CD4-positive, alpha-beta T cell treated with Interferon alpha-2 for 1 hour (primary cell): ENCODE results near the gene FADS3.

Source experiments
- DNase-seq, 2 donors: peaks; one replicate each; pipeline ENCODE4 v3.0.0-alpha.2; 2020 to 2022

Gene FADS3, protein sequence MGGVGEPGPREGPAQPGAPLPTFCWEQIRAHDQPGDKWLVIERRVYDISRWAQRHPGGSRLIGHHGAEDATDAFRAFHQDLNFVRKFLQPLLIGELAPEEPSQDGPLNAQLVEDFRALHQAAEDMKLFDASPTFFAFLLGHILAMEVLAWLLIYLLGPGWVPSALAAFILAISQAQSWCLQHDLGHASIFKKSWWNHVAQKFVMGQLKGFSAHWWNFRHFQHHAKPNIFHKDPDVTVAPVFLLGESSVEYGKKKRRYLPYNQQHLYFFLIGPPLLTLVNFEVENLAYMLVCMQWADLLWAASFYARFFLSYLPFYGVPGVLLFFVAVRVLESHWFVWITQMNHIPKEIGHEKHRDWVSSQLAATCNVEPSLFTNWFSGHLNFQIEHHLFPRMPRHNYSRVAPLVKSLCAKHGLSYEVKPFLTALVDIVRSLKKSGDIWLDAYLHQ

DNA sequence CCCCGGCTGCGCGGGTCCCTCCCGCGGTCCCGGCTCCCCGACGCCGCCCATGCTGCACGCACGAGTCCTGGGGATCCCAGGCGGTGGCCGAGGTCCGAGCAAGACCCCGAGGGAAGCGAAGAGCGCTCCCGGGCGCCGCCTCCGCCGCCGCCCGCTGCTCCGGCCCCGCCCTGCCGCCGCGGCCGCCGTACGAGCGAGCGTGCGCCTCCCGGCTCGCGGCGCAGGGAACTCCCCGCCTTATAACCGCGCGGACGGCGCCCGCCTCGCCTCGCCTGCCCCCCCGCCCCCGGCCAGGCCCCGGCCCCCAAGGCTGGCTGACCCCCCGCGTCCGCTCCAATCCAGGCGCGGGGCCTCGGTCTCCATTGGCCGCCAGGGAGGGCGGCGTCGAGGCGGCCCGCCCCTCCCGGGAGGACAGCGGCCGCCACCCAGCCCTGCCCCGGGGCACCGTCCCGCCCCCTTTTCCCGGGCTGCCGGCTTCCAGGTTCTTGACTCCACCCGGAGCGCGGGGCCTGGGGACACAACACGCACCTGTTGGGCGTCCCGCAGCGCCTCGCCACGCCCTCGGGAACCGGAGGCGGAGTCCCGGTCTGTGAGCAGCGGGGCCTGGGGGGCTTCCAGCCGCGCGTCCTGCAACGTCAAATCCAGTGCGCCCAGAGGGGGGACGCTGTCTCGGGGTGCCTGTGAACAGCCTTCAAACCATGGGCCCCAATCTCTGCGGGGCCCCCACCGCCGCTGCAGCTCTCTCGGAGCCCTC lies at the start of gene FADS3:
Gene FADS3 (minus strand): TSS at position 215 of the 754 bp plus-strand sequence. CDS start 164 bp downstream, at position 51.
- peak; percentile 78 to 82 for DNase-seq

DNA sequence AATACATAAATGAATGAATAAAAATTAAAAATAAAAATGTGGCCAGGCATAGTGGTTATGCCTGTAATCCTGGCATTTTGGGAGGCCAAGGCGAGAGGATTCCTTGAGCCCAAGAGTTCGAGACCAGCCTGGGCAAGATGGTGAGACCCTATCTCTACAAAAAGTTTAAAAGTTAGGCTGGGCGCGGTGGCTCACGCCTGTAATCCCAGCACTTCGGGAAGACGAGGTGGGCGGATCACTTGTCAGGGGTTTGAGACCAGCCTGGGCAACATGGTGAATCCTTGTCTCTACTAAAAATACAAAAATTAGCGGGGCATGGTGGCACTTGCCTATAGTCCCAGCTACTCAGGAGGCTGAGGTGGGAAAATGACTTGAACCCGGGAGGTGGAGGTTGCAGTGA lies 49.1 kb upstream of the FADS3 start:
- no peak for DNase-seq

DNA sequence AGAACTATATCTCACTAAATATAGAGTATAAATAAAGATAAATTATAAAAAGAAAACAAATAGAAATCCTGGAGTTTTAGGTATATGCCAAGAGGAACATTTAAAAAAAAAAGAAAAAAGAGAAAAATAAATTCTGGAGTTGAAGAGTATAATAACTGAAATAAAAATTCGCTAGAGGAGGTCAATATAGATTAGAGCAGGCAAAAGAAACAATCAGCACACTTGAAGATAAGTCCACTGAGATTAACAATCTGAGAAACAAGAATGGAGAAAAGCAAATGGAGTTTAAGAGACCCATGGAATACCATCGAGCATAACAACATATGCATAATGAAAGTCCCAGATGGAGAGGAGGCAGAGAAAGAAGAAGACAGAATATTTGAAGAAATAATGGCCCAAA lies 44.5 kb upstream of the FADS3 start:
- no peak for DNase-seq

DNA sequence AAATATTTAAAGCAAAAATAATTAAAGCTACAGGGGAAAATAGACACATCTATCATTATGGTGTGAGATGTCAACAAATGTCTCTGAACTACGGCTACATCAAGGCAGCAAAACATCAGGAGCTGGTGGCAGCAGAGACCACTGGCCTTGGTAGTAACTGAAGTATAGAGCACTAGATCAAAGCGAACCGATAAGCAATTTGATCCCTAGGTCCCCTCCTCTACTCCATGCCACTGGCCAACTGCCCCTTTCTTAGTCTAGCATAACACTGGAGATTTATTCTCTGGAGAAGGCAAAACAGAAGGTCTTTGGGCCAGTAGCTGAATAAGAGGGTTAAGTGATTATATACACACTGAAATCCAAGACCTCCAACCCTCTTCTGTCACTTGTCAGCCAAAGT lies 39.6 kb upstream of the FADS3 start:
- no peak for DNase-seq

DNA sequence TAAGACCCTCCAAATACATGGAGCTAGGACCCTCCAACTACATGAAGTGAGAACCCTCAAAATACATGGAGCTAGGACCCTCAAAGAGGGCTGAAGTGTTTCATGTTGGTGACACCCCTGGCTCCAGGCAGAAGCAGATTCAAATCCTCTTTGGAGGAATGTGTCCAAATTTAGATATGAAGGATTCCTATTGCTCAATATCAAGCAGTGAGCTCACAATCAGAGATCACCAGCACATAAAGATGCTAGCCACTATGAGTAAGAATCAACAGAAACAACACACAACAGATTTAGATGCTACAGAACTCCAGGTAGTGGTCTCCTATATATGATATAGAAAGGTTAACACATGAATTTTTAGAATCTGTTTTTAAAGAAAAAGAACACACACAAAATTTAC lies 37.3 kb upstream of the FADS3 start:
- DNase-seq = no peak

DNA sequence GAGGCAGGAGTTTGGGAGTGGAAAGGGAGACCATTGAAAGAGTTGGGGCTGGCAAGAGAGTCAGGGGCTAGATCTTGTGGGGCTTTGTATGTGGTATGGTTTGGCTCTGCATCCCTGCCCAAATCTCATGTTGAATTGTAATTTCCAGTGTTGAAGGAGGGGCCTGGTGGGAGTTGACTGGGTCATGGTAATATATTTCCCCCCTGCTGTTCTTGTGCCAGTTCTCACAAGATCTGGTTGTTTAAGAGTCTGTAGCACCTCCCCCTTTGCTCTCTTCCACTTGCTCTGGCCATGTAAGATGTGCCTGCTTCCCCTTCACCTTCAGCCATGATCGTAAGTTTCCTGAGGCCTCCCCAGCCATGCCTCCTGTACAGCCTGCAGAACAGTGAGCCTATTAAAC lies 36.2 kb upstream of the FADS3 start:
- DNase-seq = no peak

DNA sequence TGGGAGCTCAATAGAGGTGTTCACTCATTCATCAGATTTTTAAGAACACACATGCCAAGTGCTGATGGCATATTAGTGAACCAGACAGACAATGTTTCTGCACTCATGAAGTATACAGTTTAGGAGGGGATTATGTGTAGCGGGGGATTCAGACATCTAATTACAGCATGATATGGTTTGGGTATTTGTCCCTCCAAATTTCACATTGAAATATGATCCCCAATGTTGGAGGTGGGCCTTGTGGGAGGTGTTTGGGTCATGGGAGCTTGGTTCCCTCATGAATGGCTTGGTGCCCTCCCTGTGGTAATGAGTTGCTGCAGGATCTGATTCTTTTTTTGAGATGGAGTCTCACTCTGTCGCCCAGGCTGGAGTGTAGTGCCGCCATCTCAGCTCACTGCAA lies 34.9 kb upstream of the FADS3 start:
- DNase-seq = no peak

DNA sequence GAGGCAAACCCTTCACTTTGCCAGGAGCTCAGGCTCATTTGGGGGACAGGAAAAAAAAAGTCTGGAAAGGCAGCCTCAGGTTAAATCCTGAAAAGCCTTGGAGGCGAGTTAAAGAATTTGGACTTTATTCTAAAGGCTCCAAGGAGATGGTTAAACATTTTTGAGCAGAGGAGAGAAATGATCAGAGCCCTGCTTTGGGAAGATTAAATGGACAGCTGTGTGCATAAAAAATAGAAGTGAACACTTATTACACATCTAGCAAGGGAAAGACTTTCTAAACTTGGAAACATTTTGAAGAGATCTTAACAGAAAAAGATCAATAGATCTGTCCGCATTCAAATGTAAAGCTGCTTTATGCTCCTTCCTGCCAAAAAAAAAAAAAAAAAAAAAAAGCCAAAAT lies 34.4 kb upstream of the FADS3 start:
- no peak for DNase-seq

DNA sequence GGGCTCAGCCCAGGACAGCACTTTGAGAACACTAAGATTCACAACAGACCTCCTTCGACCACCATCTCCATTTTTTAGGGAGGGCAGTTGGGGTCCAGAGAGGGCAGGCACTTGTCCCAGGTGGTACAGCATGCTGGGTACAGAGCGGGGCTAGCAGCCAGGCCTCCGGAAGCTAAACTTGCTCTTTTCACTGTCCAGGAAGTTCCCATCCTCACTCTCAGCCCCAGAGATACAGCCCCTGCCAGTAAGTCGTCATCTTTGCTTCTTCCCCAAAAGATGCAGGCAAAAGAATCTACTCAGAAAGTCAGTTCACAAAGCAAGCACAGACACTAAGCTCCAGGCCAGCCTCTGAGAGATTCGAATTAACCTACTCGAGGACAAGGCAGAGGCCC lies 32.7 kb upstream of the FADS3 start:
- DNase-seq = no peak

DNA sequence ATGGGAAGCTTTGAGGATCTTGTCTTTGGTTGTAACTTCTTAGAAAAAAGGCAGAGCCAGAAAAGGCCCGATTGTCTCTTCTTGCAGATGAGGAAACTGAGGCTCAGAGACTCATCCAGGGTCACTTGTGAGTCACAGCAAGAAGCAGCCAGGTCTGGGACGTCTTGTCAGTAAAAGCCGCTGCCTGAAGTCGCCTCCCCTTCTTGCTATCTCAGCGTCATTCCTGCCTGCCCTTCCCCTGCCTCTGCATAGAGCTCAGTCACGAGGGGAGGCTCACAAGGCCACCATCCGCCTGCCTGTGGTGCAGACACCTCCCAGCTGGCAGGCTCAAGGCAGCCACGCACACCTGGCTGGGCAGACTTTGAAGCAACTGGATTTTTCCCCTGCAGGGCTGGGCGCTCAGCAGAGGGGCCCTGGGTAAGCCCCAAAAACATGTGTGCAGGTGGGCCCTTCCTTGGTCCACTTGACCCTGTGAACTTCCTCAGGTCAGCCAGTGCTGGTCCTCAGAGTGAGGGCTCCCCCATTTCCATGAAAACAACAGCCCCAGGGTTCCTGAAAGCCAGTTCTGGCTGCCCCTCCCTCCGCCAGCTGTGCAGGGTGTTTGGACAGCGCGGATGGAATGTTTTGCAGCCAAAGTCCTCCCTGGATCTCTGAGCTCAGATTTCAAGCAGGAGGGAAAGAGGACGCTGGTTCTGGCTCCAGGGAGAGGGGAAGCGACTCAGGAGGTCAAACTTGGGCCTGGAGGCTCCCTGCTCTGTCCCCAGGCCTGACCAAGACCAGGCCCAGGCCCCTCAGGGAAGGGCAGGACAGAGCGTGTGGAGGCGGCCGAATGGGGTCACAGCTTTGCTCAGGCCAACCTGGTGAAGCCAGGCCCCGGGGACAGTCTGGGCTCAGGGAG lies 32.1 kb upstream of the FADS3 start:
- no peak for DNase-seq

DNA sequence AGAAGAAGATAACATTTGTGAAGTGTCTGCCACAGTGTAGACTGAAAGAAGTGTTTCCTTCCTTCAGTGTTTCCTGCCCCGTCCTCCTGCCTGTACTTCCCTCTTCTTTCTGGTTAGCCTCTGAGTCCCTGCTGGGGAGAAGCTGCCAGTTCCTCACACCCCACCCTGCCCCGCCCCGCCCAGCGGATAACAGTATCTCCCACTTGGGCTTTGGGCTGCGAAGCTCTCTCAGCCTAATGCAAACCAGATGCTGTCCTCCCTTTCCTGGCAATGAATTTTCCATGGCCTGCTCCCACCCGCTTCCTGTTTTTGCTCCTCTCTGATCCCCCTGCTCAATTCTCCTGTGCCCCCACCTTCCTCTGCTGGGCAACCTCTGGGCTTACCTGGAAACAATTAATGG lies 31.2 kb upstream of the FADS3 start:
- DNase-seq = peak in 1 of 2 donors; percentile 24

DNA sequence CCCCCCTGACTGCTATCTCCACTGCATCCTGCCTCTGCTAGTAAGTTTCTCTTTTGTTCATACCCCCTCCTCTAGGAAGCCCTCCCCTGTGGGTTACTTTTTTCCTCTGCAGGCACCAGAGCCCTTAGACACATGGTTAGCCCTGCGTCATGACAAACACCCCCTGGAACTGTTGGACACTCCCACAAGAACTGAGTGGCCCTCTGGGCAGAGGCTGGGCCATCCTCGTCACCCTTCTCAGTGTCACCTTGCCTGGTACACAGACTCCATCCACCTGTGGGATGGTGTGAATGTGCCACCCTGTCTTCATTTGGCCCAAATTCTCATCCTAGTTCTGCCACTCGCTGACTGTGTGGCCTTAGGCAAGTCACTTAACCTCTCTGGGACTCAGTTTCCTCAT lies 30.1 kb upstream of the FADS3 start:
- DNase-seq = no peak

DNA sequence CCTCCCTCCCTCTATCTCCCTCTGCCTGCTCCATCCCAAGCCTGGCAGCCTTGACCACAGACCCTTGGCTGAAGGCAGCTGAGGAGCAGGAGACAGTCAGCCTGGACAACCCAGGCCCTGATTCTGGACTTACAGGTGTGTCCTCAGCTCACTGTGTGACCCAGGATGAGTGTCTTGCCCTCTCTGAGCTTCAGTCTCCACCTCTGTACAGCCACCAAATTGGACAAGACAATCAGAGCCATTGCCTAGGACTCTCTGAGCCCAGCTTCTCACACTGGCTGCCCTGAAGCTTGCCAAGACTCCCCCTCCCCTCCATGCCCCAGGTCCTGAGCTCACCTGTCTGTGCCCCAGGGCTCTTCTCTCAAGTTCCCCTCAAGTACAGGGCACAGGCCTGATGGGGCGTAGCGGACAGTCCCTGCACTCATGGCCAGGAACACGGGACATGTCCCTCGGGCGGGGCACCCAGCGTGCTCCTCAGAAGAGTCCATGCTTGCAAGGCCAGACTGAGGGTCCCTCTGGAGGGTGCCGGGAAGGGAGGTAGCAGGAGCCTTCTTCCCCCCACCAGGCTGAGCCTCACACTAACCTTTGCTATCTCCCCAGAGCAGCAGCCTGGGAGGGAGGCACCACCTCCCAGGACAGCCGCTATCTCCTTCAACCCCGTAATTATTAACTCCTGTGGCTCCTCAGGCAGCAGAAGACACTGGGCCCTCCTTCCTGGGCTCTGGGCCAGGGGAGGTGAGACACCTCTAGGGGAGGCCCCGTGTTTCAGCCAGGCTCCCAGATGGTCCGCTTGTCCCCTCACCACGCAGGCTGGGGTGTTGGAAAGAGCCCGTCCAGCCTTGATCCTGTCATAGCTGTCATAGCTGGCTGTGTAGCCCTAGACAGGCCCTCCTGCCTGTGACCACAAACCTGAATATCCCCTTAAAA lies 28.6 kb upstream of the FADS3 start:
- DNase-seq = no peak

DNA sequence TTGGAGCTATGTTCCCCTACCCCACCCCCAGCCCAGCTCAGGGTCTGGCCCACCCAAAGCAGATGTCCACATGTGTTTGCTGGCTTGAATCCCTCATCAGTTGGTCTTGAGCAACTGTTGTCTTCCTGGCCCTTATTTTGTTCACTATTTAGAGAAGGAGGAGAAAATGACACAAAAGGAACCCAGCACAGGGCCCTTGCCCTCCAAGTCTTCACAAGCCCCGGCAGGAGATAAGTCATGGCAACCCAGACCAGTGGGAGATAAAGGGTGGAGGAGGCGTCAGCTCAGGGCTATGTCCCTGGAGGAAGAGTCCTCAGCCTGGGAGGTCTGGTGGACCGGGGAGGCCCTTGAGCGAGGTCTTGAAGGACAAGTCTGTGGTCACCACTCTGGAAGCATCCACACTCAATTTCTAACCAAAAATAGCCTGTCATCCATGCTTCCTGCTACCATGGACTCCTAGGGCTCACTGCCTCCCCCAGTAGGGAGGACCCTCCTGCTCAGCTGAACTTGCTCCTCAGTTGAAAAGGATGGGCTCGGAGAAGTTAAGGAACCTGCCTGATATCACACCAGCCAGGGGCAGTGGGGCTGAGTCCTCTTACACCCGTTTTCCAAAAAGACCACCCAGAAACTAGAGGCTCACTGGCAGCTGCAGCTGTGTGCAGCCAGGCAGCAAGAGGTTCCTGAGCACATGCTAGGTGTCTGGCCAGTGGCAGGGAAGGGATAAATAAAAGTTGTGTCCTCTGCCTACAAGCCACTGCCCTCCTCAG lies 27.8 kb upstream of the FADS3 start:
- no peak for DNase-seq

DNA sequence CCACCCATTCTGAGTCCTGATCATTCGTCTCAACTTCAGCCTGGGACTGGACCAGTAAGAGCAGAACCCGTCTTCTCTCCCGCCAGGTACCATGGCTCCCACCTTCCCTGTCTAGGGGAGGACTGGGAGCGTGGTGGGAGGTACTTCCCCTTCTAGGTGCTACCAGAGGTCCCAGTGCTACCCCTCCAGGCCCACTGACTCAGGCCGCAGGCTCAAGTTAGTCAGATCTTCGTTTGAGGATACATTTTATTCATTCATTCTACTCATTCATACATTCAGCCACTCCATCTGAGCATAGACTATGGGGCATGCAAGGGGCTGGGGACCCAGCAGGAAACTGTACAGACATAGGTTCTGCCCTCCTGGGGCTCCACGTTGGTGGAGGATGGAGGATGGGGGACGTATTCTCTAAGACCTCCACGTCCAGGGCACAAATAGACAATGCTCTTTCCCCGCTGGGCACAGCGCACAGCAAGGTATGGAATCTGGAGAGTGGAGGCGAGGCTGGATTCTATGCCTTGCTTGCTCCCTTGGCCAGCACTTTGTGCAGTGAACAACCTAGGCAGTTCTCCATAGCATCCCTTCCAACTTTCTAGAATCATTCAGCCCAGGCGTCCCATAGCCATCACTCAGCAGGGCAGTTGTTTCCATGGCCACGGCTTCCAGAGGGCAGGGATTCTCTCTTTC lies 27.0 kb upstream of the FADS3 start:
- no peak for DNase-seq

DNA sequence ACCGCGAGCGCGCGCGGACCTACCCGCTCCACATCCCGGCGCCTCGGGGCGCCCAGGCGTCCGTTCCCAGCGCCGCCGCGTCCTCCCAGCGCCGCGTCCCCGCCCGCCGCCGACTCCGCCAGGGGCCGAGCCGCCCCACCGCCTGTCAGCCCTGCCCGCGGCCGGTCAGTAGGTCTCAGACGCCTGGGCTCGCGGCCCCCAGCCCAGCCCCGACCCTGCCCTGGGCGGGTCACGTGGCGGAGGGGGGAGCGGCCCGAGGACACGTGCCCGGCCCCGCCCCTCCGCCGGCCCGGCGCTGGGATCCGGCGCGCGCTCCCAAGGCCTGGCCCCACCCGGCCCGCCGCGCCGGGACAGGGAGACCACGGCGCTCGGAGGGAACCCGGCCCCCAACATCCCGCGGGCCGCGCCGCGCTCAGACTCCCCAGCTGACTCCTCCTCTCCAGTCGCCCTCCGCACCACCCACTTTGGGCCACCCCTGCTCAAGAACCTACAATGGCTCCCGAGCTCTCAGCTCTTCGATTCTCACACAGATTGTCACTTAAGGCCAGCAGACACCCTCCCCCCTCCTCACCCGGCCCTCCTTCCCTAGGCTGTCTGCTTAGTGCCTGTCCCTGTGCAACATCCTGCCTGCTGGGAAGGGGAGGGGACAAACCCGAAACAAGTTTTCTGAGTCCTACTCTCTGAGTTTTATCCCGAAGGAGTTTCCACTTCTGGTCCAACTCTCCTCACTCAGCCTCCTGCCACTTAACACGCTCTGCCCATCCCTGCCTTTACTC lies 26.2 kb upstream of the FADS3 start, which contains the start of gene RAB3IL1:
Gene RAB3IL1 (minus strand): TSS at position 233 of the 776 bp plus-strand sequence. CDS start 199 bp downstream, at position 34.
- no peak for DNase-seq

DNA sequence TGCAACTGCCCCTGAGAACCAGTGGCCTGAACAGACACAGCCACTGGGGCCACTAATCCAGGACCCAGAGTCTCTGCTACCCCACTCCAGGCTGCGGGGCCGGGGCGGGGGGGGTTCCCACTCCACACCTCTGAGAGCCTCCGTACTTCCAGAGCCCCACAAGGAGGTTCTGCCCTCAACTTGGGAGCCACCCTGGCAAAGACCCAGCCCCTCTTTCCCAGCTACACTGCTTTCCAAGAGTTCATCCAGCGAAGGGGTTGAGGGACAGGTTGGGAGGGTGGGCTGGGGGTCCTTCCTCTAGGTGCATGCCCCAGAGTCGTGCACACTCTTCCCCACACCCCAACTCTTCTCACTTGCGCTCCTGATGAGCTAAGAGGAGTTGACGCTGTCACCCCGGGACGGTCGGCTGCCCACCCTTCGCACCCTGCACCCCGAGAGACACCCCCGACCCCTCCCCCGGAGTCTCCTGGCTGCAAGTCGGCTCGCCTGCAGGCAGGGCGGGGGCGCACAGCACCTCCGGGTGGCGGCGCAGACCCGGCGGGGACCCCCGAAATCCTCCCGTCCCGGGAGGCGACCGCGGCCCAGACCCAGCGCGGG lies 25.5 kb upstream of the FADS3 start:
- DNase-seq = no peak

DNA sequence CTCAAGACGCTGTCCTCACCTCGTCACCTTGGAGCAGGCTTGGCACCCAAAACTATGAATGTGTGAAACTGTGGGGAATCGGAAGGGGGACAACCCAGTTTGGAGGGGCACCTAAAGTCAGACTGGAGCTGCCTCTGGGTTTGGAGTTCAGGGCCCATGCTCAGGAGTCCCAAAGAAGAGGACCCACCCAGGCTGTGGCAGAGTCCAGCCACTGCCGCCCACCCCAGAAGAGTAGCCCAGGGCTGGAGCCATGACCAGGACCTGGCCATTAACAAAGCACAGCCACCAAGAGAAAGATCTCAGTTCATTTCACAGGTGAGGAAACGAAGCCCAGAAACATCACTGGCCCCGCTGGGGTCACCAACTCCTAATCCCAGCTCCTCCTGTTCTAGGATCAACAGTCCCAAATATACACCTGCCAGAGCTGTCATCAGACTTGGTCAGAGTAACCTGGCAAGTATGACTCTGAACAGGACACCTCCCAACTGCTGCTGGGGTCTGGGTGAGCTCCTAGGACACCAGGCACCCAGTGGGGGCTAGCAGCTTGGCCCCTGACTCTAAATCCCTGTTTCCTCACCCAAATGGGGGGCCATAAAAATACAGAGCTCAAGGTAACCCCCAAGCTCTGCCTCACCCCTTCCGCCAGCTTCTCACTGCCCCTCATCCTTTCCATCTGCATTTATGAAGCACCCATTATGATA lies 23.3 kb upstream of the FADS3 start:
- no peak for DNase-seq
